Type B pancreatic cell (in vitro differentiated cells): ENCODE results near the gene ANKRD65. TPM values are rescaled to one million over a fixed set of nuclear protein-coding genes. Genes with fewer than 3 reads are reported as not detected.
"Not testable (repeated sequence)": the region's sequence is repeated elsewhere in the genome, so short reads cannot be mapped to it uniquely, and the experiment has no call there.

Experiments
- DNase-seq: peaks from one replicate; pipeline ENCODE4 v3.0.0; 2021; ENCODE audit warnings: mixed read lengths; ENCODE audit not compliant: unreplicated experiment; ENCODE audit errors: extremely low spot score
- H3K27ac Mint-ChIP-seq: 2 replicates; pipeline ENCODE4 v1.8.0; 2021; ENCODE audit warnings: mild to moderate bottlenecking, mixed read lengths
- H3K27me3 Mint-ChIP-seq: 2 replicates; pipeline ENCODE4 v1.8.0; 2021; ENCODE audit warnings: mixed read lengths
- H3K36me3 Mint-ChIP-seq: 2 replicates; pipeline ENCODE4 v1.8.0; 2021; ENCODE audit warnings: mixed read lengths
- H3K4me1 Mint-ChIP-seq: one replicate; pipeline ENCODE4 v1.8.0; 2021; ENCODE audit warnings: mixed read lengths; ENCODE audit not compliant: unreplicated experiment
- H3K4me3 Mint-ChIP-seq: 2 replicates; pipeline ENCODE4 v1.8.0; 2021; ENCODE audit warnings: mild to moderate bottlenecking, mixed read lengths
- H3K9me3 Mint-ChIP-seq: 2 replicates; pipeline ENCODE4 v1.8.0; 2021; ENCODE audit warnings: mixed read lengths
- long read RNA-seq: library from polyadenylated mRNA; unstranded; transcript quantifications from one replicate; pipeline ENCODE4 v2.0.0, GENCODE V29; 2020
- total RNA-seq: library from RNA; stranded (reverse); gene quantifications from 2 replicates; pipeline ENCODE4 v1.2.1, GENCODE V29; 2021; ENCODE audit warnings: low replicate concordance
- TF ChIP-seq, protein P1 (sequence below): fragments of 200-600 bp; sonication (generic); conservative IDR thresholded peaks from 2 replicates; pipeline ENCODE4 v1.5.0; 2021; ENCODE audit warnings: antibody characterized with exemption, mild to moderate bottlenecking

Gene ANKRD65
- total RNA-seq, result 7.6 and 11.1 TPM in 2 replicates
- long read RNA-seq, transcript ANKRD65-202 (2 exons, 876 nt), result major isoform, 7 of 15 reads
- long read RNA-seq, transcript ANKRD65-201 (3 exons, 1,976 nt), result minor isoform, 5 of 15 reads
- long read RNA-seq, partial matches to known transcripts, result 0 of 15 reads
- long read RNA-seq, other reads (novel, unspliced or antisense), result 2 of 15 reads

DNA sequence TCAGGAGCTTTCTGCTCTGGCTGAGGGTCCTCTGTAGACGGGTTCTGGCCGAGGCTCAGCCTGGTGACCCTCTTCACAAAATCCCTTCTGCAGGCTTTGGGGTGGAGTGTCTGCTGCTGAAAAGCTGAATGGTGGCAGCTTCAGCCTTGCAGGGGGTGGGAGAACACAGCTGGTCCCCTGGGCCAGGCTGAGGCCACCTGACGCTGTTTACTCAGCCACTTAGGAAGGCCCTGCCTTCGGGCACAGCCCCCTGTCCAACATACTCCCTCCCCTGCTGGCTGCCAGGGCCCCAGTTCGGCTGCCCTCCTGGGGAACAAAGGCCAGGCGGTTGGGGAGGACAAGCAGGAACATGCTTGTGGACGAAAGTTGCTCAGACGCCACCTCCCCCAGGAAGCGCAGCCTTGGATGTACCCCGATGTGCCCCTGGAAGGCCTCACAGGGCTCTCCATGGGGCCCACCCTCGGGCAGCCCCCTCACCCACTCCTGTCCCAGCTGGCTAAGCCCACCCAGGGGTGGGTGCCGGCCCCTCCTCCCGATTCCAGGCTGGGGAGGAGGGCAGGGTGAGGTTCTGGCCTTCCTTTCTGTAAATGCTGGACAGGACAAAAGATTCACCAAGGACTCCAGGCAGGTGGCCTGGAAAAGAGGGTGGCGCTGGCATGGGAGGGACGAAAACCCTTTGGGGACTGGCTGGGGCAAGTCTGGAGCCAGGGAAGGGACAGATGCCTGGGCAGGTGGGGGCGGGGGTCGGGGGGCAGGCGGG is at the start of gene ANKRD65:
Gene ANKRD65 (minus strand): TSS at position 130 of the 760 bp plus-strand sequence. CDS start 271 bp downstream, outside the sequence.
- Mint-ChIP-seq H3K9me3 (no peaks in the 10 kb centered on the region), H3K4me3 (peak within 1 kb of the TSS; percentile 76), H3K27me3 (no peaks in the 10 kb centered on the region), H3K4me1 (peaks cover 22% of the 10 kb centered on the region), H3K36me3 (no peaks in the 10 kb centered on the region), H3K27ac (no peak within 1 kb of the TSS)
- DNase-seq, result no peak
- TF ChIP-seq, protein P1, sequence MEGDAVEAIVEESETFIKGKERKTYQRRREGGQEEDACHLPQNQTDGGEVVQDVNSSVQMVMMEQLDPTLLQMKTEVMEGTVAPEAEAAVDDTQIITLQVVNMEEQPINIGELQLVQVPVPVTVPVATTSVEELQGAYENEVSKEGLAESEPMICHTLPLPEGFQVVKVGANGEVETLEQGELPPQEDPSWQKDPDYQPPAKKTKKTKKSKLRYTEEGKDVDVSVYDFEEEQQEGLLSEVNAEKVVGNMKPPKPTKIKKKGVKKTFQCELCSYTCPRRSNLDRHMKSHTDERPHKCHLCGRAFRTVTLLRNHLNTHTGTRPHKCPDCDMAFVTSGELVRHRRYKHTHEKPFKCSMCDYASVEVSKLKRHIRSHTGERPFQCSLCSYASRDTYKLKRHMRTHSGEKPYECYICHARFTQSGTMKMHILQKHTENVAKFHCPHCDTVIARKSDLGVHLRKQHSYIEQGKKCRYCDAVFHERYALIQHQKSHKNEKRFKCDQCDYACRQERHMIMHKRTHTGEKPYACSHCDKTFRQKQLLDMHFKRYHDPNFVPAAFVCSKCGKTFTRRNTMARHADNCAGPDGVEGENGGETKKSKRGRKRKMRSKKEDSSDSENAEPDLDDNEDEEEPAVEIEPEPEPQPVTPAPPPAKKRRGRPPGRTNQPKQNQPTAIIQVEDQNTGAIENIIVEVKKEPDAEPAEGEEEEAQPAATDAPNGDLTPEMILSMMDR, result no peak

DNA sequence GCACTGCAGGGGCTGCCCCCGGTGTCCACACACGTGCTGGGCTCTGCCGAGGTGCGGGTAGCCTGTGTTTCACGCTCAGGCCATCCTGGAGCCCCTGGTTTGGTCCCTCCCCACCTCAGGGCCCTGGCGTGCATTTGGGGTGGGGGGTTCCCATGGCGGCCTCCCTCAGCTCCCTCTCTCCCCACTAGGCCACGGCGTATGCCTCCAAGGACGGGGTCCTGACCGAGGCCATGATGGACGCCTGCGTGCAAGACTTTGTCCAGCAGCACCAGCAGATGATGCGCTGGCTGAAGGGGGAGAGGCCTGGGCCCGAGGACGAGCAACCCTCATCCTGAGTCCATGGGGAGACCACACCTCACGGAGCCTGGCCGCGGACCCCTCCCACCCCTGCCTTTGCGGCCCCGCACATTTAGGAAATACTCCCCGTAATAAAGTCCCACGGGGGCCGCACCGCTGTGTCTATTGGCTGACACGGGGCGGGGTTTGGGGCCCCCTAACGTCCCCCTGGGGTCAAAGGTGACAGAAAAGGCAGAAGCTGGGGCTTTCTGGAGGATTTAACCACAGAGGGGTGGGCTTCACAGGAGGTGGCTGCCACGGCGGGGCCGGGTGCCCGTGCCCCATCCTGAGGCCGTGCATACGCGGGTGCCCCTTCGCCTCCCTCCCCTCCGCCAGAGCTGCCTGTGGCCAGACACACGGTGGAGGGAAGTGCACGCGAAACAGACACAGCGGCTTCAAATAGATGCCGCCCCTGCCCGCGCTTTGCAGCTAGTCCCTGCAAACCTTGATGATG is 47.3 kb upstream of the ANKRD65 start:
- not testable (repeated sequence) for H3K27ac Mint-ChIP-seq, DNase-seq, H3K4me3 Mint-ChIP-seq, H3K27me3 Mint-ChIP-seq, H3K36me3 Mint-ChIP-seq, H3K9me3 Mint-ChIP-seq
- peaks cover 14% of the 10 kb centered on the region for H3K4me1 Mint-ChIP-seq

DNA sequence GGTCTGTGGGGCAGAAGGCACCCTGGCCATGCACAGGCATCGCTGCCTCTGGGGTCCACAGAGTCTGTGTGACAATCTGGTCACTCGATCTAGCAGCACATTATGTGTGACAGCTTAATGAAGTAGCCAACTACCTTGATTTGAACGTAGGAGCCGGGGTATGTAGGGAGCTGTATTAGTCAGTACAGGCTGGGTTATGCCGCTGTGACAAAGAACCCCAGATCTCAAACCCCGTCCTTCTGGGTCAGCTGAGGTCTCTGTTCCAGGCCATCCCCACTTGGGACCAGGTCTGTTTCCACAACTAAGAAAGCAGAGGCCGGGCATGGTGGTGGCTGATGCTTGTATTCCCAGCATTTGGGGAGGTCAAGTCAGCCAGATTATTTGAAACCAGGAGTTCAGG is 42.2 kb upstream of the ANKRD65 start:
- Mint-ChIP-seq H3K4me1 (no peaks in the 10 kb centered on the region), H3K36me3 (no peaks in the 10 kb centered on the region), H3K27ac (no peak overlapping the region), H3K27me3 (no peaks in the 10 kb centered on the region), H3K4me3 (no peak overlapping the region), H3K9me3 (no peaks in the 10 kb centered on the region)
- TF ChIP-seq, protein P1, result no peak
- DNase-seq, result no peak

DNA sequence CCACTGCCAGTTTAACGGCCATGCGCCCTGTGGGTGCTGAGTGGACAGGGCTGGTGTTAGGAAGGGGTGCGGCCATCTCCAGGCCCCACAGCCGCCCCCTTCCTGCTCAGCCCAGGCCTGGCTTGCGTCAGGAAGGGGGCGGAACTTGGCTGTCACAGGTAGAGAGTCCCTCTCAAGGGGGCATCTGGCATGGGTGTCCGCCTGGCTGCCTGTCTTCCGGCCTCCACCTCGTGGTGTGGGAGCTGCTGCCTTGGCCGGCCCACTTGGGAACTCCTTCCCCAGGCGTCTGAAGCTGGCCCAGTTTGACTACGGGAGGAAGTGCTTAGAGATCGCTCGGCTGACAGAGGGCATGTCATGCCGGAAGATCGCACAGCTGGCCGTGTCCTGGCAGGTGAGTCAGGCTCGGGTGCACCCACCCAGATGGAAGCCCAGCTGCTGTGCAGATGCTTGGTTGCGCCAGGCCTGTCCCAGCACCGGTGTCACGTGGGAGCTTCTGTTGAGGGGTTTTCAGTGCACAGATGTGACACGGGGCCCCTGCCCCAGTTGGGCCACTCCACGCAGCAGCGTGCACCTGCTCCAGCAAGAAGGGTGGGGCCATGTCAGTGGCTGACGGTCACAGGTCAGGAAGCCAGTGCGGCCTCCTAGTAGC is 41.4 kb upstream of the ANKRD65 start:
- H3K27me3 Mint-ChIP-seq, result no peaks in the 10 kb centered on the region

DNA sequence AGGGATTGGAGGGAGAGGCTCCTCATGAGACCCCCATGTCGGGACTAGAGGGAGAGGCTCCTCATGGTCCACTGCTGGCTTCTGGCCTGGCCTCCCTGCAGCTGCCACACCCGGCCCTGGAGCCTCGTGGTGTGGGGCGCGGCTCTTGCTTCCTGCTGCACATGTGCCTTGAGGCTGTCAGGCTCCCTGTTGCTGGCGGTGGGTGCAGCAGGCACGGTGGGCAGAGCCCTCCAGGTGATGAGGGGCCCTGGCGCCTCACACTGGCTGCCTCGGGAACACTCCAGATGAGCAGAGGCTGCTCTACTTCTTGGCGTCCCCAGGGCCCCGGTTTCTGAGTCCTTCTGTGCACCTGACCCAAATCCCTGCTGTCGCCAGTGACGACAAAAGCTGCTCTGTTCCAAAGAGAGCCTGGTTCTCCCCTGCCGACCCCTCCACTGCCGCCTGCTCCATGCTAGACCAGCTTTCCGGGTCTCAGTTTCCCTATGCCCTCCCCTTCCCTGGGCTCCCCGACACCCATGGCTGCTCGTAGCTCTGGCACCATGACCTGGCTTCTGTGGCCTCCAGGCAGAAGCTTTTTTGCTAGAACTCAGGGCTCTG is 40.7 kb upstream of the ANKRD65 start:
- TF ChIP-seq, protein P1, result no peak
- no peak for DNase-seq
- H3K36me3 Mint-ChIP-seq, result no peaks in the 10 kb centered on the region
- H3K9me3 Mint-ChIP-seq, result no peaks in the 10 kb centered on the region
- H3K4me1 Mint-ChIP-seq, result no peaks in the 10 kb centered on the region
- H3K4me3 Mint-ChIP-seq, result no peak overlapping the region
- H3K27me3 Mint-ChIP-seq, result no peaks in the 10 kb centered on the region
- H3K27ac Mint-ChIP-seq, result no peak overlapping the region

More for the DNA sequence above, 41.4 kb upstream of the ANKRD65 start:
- Mint-ChIP-seq H3K27ac (no peak overlapping the region), H3K4me3 (no peak overlapping the region), H3K9me3 (no peaks in the 10 kb centered on the region), H3K36me3 (no peaks in the 10 kb centered on the region), H3K4me1 (no peaks in the 10 kb centered on the region)
- DNase-seq, result no peak
- TF ChIP-seq, protein P1, result no peak
